ENCODE results near the gene SPATA17. TPM values are rescaled to one million over a fixed set of nuclear protein-coding genes. Genes with fewer than 3 reads are reported as not detected.
"Not testable (repeated sequence)": the region's sequence is repeated elsewhere in the genome, so short reads cannot be mapped to it uniquely, and the experiment has no call there.

Gene SPATA17
- total RNA-seq, 2 experiments from 2014 or later, result not detected

GRCh38 chr1:217627431-217627830 lies 3.7 kb upstream of the SPATA17 start:
- no peaks in the 10 kb centered on the region for H3K27me3 Mint-ChIP-seq
- H3K4me3 Mint-ChIP-seq, result no peak overlapping the region
- H3K27ac Mint-ChIP-seq, result no peak overlapping the region
- DNase-seq (no peak), ATAC-seq (ENCODE audit: low read depth) (no peak)
- H3K9me3 Mint-ChIP-seq, result no peaks in the 10 kb centered on the region
- POLR2A ChIA-PET, result no interaction called here
- H3K4me1 Mint-ChIP-seq, result peaks cover 14% of the 10 kb centered on the region
- H3K36me3 Mint-ChIP-seq, result peaks cover 4% of the 10 kb centered on the region

GRCh38 chr1:217642455-217642854 lies 11.3 kb downstream of the SPATA17 start:
- Mint-ChIP-seq H3K36me3 (no peaks in the 10 kb centered on the region), H3K9me3 (no peaks in the 10 kb centered on the region), H3K27ac (no peak overlapping the region), H3K4me3 (no peak overlapping the region), H3K27me3 (peaks cover 22% of the 10 kb centered on the region), H3K4me1 (no peaks in the 10 kb centered on the region)
- DNase-seq (no peak), ATAC-seq (ENCODE audit: low read depth) (no peak)
- POLR2A ChIA-PET, result no interaction called here

GRCh38 chr1:217647791-217648190 lies 16.6 kb downstream of the SPATA17 start:
- no peak overlapping the region for H3K4me3 Mint-ChIP-seq
- H3K27ac Mint-ChIP-seq, result no peak overlapping the region
- H3K9me3 Mint-ChIP-seq, result no peaks in the 10 kb centered on the region
- no peaks in the 10 kb centered on the region for H3K4me1 Mint-ChIP-seq
- peaks cover 4% of the 10 kb centered on the region for H3K27me3 Mint-ChIP-seq
- no peaks in the 10 kb centered on the region for H3K36me3 Mint-ChIP-seq
- DNase-seq (no peak), ATAC-seq (ENCODE audit: low read depth) (no peak)
- POLR2A ChIA-PET, result no interaction called here

GRCh38 chr1:217650674-217651073 lies 19.5 kb downstream of the SPATA17 start:
- Mint-ChIP-seq H3K27ac (no peak overlapping the region), H3K4me3 (no peak overlapping the region), H3K4me1 (no peaks in the 10 kb centered on the region), H3K36me3 (no peaks in the 10 kb centered on the region), H3K9me3 (no peaks in the 10 kb centered on the region), H3K27me3 (no peaks in the 10 kb centered on the region)
- POLR2A ChIA-PET, result no interaction called here
- DNase-seq (no peak), ATAC-seq (ENCODE audit: low read depth) (no peak)

- Mint-ChIP-seq H3K27ac (no peak overlapping the region), H3K9me3 (no peaks in the 10 kb centered on the region), H3K4me1 (no peaks in the 10 kb centered on the region), H3K27me3 (peaks cover 2% of the 10 kb centered on the region), H3K36me3 (no peaks in the 10 kb centered on the region), H3K4me3 (no peak overlapping the region)
- POLR2A ChIA-PET, result no interaction called here
- no peak for ATAC-seq (ENCODE audit: low read depth)
- DNase-seq, result no peak
Observed at GRCh38 chr1:217660353-217661062, 29.4 kb downstream of the SPATA17 start.

GRCh38 chr1:217661407-217661806 lies 30.3 kb downstream of the SPATA17 start:
- H3K27ac Mint-ChIP-seq, result no peak overlapping the region
- H3K36me3 Mint-ChIP-seq, result no peaks in the 10 kb centered on the region
- no peak for ATAC-seq (ENCODE audit: low read depth)
- H3K4me3 Mint-ChIP-seq, result no peak overlapping the region
- H3K4me1 Mint-ChIP-seq, result no peaks in the 10 kb centered on the region
- H3K27me3 Mint-ChIP-seq, result peaks cover 4% of the 10 kb centered on the region
- no peaks in the 10 kb centered on the region for H3K9me3 Mint-ChIP-seq
- DNase-seq, result no peak
- POLR2A ChIA-PET, result no interaction called here

- no peak overlapping the region for H3K27ac Mint-ChIP-seq
- no peak for ATAC-seq (ENCODE audit: low read depth)
- peaks cover 4% of the 10 kb centered on the region for H3K27me3 Mint-ChIP-seq
- H3K4me1 Mint-ChIP-seq, result no peaks in the 10 kb centered on the region
- no peak for DNase-seq
- no peaks in the 10 kb centered on the region for H3K9me3 Mint-ChIP-seq
- no peak overlapping the region for H3K4me3 Mint-ChIP-seq
- POLR2A ChIA-PET, result no interaction called here
- no peaks in the 10 kb centered on the region for H3K36me3 Mint-ChIP-seq
Observed at GRCh38 chr1:217668351-217668940, 37.3 kb downstream of the SPATA17 start.

GRCh38 chr1:217673387-217673786 lies 42.2 kb downstream of the SPATA17 start:
- H3K4me1 Mint-ChIP-seq, result no peaks in the 10 kb centered on the region
- no peaks in the 10 kb centered on the region for H3K36me3 Mint-ChIP-seq
- peaks cover 2% of the 10 kb centered on the region for H3K27me3 Mint-ChIP-seq
- no peak overlapping the region for H3K27ac Mint-ChIP-seq
- H3K4me3 Mint-ChIP-seq, result no peak overlapping the region
- no peak for ATAC-seq (ENCODE audit: low read depth)
- no peaks in the 10 kb centered on the region for H3K9me3 Mint-ChIP-seq
- DNase-seq, result no peak
- POLR2A ChIA-PET, result no interaction called here

- Mint-ChIP-seq H3K27me3 (no peaks in the 10 kb centered on the region), H3K4me1 (no peaks in the 10 kb centered on the region), H3K4me3 (no peak overlapping the region), H3K36me3 (no peaks in the 10 kb centered on the region), H3K27ac (no peak overlapping the region), H3K9me3 (no peaks in the 10 kb centered on the region)
- no peak for ATAC-seq (ENCODE audit: low read depth)
- no peak for DNase-seq
- POLR2A ChIA-PET, result no interaction called here
Observed at GRCh38 chr1:217674028-217674729, 43.0 kb downstream of the SPATA17 start.

- Mint-ChIP-seq H3K27ac (no peak overlapping the region), H3K36me3 (no peaks in the 10 kb centered on the region), H3K4me3 (no peak overlapping the region), H3K4me1 (no peaks in the 10 kb centered on the region), H3K9me3 (no peaks in the 10 kb centered on the region), H3K27me3 (peaks cover 2% of the 10 kb centered on the region)
- no peak for ATAC-seq (ENCODE audit: low read depth)
- POLR2A ChIA-PET, result no interaction called here
- DNase-seq, result no peak
Observed at GRCh38 chr1:217681806-217682205, 50.7 kb downstream of the SPATA17 start.

- H3K36me3 Mint-ChIP-seq, result no peaks in the 10 kb centered on the region
- H3K4me1 Mint-ChIP-seq, result no peaks in the 10 kb centered on the region
- DNase-seq (no peak), ATAC-seq (ENCODE audit: low read depth) (no peak)
- no peaks in the 10 kb centered on the region for H3K27me3 Mint-ChIP-seq
- H3K4me3 Mint-ChIP-seq, result no peak overlapping the region
- no peak overlapping the region for H3K27ac Mint-ChIP-seq
- POLR2A ChIA-PET, result no interaction called here
- H3K9me3 Mint-ChIP-seq, result no peaks in the 10 kb centered on the region
Observed at GRCh38 chr1:217687511-217687910, 56.4 kb downstream of the SPATA17 start.

GRCh38 chr1:217696140-217696539 lies 65.0 kb downstream of the SPATA17 start:
- ATAC-seq (ENCODE audit: low read depth); H3K4me3 Mint-ChIP-seq; DNase-seq; H3K9me3 Mint-ChIP-seq; POLR2A ChIA-PET; H3K27ac Mint-ChIP-seq; H3K36me3 Mint-ChIP-seq; H3K27me3 Mint-ChIP-seq; H3K4me1 Mint-ChIP-seq: not testable (repeated sequence)

GRCh38 chr1:217703326-217703725 lies 72.2 kb downstream of the SPATA17 start:
- ATAC-seq (ENCODE audit: low read depth) (no peak), DNase-seq (no peak)
- no peak overlapping the region for H3K27ac Mint-ChIP-seq
- no peaks in the 10 kb centered on the region for H3K9me3 Mint-ChIP-seq
- POLR2A ChIA-PET, result no interaction called here
- no peak overlapping the region for H3K4me3 Mint-ChIP-seq
- H3K4me1 Mint-ChIP-seq, result no peaks in the 10 kb centered on the region
- no peaks in the 10 kb centered on the region for H3K27me3 Mint-ChIP-seq
- H3K36me3 Mint-ChIP-seq, result no peaks in the 10 kb centered on the region

- H3K4me3 Mint-ChIP-seq, result no peak overlapping the region
- H3K27me3 Mint-ChIP-seq, result no peaks in the 10 kb centered on the region
- no peaks in the 10 kb centered on the region for H3K4me1 Mint-ChIP-seq
- POLR2A ChIA-PET, result no interaction called here
- H3K9me3 Mint-ChIP-seq, result no peaks in the 10 kb centered on the region
- DNase-seq (no peak), ATAC-seq (ENCODE audit: low read depth) (no peak)
- no peaks in the 10 kb centered on the region for H3K36me3 Mint-ChIP-seq
- no peak overlapping the region for H3K27ac Mint-ChIP-seq
Observed at GRCh38 chr1:217712925-217713597, 81.9 kb downstream of the SPATA17 start.
